ENCODE results near the gene ADAMTS2.
"Not testable (repeated sequence)": the region's sequence is repeated elsewhere in the genome, so short reads cannot be mapped to it uniquely, and the experiment has no call there.

Gene ADAMTS2

DNA sequence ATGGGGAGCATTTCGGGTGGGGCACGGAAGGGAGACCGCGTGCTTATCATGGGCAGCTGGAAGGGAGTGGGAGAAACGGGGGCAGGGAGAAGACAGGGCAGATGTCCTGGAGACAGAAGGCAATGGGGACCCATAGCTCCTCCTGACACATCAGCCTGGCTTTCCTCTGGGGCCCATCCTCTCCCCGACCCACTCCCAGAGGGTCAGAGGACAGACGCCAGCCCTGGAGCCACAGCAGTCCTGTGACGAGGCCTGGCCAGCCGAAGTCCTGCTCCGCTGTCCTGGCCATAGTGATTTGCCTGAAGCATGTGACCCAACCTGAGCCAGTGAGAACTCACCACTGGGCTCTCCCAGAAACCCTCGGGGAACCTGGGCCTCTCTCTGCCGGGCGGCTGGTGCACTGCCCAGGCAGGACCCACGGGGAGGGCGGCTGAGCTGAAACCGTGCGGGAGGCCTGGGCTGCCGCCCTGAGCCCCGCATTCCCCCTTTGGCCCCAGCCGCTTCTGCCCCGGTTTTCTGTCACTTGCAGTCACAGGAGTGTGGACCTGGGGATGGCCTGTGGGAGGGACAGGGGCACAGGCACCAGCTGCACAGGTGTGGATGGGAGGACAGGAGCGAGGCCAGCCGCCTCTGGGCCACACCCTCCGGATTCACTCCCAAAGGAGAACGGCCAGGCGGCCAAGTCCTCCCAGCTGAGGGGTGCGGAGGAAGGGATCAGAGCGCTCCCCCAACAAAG is 19.8 kb downstream of the ADAMTS2 start:
- no peak for DNase-seq (ENCODE audit: low read depth, low spot score)

GRCh38 chr5:179324760-179325295 is 20.4 kb downstream of the ADAMTS2 start:
- no peak for DNase-seq (ENCODE audit: low read depth, low spot score)

- DNase-seq (ENCODE audit: low read depth, low spot score) = not testable (repeated sequence)
These were observed 20.9 kb downstream of the ADAMTS2 start for GRCh38 chr5:179324316-179324715.

DNA sequence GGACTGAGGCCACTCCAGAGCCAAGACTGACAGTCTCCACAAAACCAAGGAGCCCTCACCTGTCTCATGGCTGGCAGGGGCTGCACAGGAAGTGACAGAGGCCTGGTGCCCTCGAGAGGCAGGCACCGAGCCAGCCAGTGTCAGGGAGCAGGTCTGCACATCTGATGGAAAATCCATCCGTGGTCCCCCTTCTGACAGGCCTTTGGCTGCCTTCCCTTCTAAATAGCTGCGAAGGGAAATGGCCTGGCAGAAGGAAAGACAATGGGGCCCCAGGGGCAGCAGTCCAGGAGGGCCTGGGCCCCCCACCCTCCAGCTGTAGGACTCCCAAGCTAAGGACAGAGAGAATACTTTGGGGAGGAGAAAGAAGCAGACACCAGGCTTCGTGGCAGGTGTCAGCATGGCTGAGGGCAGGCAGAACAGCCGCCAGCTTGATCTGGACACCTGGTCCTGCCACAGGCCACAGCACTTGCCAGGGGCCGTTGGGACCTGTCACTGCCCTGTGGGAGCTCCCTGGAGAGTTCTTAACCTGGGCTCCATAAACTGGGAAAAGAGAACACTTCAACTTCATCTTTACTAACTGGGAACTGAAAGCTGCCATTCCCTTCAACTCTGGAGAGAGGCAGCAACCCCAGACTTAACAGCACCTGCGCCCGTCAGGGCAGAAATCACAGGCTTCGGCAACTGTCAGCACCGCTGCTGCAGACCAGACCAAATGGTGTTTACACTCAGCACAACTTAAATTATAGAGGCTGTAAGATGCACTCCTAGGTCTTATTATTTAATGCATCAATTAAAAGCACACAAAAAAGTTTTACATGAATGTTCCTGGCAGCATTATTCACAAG is 22.0 kb downstream of the ADAMTS2 start:
- DNase-seq (ENCODE audit: low read depth, low spot score) = no peak

DNA sequence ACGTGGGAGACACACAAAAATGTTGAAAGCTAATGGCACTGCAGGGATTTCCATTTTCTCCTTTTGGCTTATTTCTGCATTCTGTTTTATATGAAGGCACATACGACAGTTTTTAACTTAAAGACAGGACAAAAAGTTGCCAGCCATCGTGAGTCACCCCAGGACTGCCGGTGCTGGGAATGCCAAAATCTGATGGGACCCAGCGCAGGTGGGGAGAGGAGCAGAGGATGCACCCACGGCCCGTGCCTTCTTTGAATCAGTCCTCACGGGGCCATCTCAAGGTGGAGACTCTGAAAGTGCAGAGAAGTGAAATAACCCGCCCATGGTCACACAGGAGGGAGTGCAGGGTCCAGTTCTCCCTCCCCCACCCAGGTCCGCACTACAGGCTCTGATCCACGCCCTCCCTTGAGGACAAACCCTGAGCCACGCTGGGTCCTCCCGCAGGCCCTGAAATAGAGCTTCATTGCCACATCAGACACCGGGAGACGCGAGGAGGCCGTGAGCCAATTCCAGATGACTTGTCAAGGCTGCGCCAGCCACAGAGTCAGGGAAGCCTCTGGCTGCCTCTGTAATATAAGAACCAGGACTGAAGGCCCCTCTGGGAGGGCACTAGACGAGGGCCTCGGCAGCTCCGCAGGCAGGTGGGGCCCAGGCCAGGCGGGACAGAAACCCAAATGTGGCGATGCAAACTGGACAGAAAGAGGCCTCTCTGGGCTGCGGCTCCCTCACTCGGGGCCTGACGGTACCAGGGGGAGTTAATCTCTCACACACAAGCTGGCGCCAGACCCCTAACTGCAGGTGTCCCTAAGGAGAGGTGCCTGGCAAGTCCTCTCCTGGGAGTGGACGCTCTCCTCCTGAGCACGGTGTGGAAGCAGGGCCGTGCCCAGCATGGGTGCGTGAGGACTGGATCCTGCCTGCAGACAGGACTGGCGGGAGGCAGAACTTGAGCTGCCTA is 22.9 kb downstream of the ADAMTS2 start:
- no peak for DNase-seq (ENCODE audit: low read depth, low spot score)

- no peak for DNase-seq (ENCODE audit: low read depth, low spot score)
These were observed 23.9 kb downstream of the ADAMTS2 start for GRCh38 chr5:179321206-179321987.

- no peak for DNase-seq (ENCODE audit: low read depth, low spot score)
These were observed 25.4 kb downstream of the ADAMTS2 start for GRCh38 chr5:179319741-179320281.

- DNase-seq (ENCODE audit: low read depth, low spot score) = no peak
These were observed 26.1 kb downstream of the ADAMTS2 start for GRCh38 chr5:179319123-179319522.

DNA sequence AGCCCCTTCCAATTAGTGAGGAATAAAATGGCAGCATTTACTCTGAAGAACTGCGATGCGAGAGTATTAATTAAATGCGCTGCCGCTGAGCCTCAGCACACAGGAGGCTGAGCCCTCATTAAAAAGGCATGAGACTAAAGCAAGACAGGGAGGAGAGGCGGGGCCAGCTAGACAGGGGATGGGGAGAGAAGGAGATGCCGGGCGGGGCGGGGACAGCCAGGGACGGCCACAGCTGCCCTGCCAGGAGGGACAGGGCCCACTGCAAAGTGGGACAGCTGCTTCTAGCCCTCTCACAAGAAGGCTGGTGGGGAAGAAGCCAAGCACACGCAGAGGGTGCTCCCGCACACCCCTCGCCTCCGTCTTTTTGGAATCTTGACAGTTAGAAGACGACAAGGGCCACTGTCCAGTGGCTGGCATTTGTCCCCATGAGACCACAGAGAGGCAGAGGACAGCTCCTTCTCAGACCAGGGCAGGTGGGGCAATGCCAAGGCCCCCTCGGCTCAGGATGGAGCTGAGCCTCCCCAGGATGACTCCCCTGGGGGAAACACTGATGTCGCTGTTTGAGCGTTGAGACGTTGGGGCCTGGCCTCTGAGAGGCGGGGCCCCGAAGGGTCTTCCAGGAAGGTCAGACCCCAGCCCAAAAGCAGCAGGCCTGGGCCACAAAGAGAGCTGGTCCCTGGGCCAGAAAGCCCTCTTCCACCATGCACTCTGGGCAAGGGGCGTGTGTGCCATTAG is 26.9 kb downstream of the ADAMTS2 start:
- DNase-seq (ENCODE audit: low read depth, low spot score) = no peak

DNA sequence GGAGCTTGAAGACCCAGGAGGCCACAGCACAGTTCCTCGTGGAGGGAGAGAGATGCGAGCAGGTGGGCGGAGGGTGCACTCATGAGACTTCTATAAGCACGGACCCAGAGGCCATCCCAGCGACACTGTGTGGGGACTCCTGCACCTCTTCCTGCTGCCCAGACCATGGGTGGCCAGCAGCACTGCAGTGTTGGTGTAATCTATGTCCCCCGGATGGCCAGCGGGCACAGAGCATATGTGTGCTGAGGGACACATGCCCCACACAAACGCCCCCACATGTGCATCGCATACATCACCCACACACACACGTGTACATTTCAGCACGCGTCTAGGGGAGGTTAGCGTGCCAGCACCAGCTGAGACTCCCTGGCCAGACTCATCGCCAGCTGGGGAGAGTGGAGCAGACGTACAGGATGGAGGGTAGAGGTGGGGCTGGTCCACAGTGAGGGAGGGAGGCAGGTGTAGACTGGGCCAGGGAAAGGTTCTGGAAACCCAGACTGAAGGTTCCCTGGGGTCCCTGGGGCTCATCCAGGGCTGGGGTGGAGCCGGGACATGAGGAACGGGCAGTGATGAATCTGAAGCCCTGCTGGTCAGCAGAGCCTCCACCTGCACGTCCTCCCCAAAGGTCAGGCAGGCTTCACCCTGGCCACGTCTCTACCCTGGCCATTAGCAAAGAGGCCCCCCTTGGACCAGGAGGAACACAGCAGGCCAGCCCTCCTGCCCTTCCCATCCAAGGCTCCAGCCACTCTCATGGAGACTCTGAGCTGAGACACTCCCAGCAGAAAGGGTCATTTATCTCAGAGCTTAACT is 27.6 kb downstream of the ADAMTS2 start:
- no peak for DNase-seq (ENCODE audit: low read depth, low spot score)

DNA sequence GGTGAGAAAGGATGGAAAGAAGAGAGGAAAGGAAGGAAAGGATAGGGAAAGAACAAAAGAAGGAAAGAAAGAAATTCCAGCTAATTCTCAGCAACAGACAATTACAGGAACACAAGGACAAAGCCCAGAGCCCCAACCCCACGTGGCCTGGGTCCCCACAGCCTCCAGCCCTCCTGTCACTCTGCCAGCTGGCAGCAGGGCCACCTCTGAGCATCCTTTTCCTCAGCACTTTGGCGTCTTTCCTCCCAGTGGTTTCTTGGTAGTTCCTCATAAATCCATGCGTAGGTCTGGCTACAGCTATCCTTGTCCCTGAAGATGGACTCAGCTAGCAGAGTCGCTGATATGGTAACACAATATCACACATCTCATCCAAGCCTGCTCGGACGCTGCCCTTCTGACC is 28.3 kb downstream of the ADAMTS2 start:
- DNase-seq (ENCODE audit: low read depth, low spot score) = no peak

DNA sequence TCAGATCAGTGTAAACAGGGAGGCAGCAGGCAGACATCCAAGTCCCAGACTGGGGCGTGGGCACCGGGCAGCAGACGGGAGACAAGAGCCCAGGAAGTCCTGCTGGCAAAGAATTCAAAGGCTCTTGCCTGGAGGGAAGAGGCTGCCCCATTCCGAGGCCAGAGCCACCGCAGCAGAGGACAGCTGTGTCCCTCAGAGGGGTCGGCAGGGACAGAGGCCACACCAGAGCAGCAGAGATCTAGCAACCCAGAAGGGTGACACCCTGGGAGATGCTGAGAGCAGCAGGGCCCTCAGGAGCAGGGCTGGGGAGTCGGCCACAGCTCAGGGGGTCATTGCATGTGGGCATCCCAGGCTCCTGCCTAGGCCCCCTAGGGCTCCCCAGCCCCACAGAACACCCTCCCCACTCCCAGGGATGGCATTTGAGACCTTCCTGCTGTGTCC is 29.1 kb downstream of the ADAMTS2 start:
- no peak for DNase-seq (ENCODE audit: low read depth, low spot score)

GRCh38 chr5:179315356-179315890 is 29.8 kb downstream of the ADAMTS2 start:
- no peak for DNase-seq (ENCODE audit: low read depth, low spot score)

- no peak for DNase-seq (ENCODE audit: low read depth, low spot score)
These were observed 30.5 kb downstream of the ADAMTS2 start for GRCh38 chr5:179314606-179315355.

DNA sequence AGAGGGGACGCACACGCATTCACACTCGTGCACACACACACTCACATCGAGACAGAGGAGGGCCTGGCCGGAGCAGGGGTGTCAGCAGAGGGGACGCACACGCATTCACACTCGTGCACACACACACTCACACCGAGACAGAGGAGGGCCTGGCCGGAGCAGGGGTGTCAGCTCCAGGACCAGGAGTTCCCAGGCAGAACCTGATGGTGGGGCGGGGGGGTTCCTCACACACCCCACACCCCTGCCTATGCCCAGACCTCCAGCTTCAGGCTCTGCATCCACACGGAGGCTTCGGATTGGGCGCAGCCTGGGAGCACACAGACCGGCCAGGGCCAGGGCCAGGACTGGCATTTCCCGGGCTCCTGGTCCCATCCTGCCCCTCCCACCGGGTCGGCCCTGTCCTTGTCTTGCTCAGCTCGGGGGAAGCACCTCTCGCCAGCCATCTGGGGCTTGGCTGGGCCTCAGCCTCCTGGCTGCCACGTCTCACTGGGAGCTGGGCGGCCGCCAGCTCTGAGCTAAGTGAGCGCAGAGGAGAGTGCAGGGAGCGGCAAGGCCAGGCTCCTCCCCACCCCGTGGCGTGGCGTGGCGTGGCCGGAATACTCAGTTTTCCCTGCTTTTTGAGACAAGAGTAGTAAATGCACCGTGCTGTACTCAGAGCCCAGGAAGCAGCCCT is 31.3 kb downstream of the ADAMTS2 start:
- no peak for DNase-seq (ENCODE audit: low read depth, low spot score)

DNA sequence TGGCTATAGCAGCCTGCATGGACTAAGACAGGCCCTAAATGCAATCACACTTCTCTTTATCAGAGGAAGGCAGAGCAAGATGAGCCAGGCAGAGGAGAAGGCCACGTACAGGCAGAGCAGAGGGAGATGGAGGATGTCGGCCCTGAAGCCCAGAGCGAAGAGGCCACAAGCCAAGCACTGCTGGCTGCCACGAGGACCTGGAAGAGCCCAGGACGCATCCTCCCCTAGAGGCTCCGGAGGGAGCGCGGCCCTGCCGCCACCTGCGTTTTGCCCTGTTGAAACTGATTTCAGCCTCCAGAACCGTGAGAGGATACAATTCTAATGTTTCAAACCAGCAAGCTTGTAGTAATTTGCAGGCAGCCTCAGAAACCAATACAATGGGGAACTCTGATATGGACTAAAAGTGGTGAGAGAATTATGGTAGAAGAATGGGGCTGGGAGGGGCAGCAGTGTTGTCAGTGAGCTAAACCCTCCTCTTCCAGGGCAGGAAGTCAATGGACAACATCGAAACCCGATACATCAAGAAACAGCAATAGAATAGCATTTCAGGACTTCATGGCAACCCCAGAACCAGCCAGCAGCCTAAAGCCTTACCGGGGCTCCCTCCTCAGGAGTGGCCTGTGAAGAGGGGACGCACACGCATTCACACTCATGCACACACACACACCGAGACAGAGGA is 32.6 kb downstream of the ADAMTS2 start:
- no peak for DNase-seq (ENCODE audit: low read depth, low spot score)

DNA sequence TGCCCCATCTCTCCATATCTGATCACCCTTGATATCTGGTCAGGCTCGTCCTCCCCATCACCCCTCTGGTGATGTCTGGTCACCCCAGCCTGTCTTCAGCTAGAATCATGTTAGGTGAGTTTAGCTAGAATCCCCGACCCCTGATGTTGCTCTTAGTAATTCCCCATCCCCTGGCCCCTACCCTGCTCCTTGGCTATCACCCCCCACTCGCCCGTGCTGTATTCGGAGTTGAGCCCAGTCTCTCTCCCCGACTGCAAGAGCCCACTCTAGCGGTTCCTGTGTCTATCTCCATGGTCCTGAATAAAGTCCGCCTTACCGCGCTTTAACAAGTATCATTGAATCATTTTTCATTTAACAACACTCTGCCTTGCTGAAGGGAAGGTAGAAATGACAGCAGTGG is 33.7 kb downstream of the ADAMTS2 start:
- no peak for DNase-seq (ENCODE audit: low read depth, low spot score)
